Stimulated activated CD8-positive, alpha-beta memory T cell treated with anti-CD3 and anti-CD28 coated beads, Interleukin-4, amount 100 ng/mL, for 1 hour (primary cell): ENCODE data around the gene GAPT.

Source experiments
- DNase-seq, 2 donors: peaks; one replicate each; pipeline ENCODE4 v3.0.0-alpha.2; 2020; ENCODE audit warnings: low read depth in 2 of 2, low spot score in 1 of 2

Gene GAPT

DNA sequence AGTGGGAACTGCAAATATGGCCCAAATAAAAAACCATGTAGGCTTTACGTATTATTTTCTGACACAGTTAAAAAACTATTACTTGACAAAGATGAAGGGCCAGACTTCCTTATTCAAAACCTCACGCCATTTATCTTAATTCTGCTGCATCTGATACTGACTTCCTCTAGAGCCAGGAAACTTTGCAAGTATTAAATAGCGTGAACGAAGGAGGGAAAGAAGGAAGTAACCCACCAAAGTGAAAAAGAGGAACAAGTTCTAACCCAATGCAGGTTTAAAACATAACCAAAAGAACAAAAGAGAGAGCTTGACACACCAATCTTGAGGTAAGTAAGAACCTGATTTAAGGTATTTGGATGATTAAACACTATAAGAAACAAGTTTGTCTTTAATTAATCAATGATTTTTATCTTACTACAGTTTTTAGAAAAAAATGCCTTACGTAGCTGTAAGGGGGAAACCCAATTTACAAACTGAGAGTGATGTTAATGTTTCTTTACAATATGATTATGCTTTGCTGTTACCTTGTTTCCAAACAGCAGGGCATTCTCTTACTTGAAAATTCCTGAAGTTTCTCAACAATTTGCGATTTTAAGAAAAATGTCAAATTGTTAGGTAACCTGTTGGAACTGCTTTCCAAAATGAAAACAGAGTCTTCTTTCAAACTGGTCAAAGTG, at the start of gene GAPT:
GAPT (plus strand) TSS at position 220 of the 677 bp plus-strand sequence. CDS start 3,102 bp downstream, outside the sequence.
- DNase-seq, result no peak

- no peak for DNase-seq
Observed at GRCh38 chr5:58444805-58445204, 46.4 kb upstream of the GAPT start.

- no peak for DNase-seq
Observed at GRCh38 chr5:58446024-58446423, 45.2 kb upstream of the GAPT start.

DNA sequence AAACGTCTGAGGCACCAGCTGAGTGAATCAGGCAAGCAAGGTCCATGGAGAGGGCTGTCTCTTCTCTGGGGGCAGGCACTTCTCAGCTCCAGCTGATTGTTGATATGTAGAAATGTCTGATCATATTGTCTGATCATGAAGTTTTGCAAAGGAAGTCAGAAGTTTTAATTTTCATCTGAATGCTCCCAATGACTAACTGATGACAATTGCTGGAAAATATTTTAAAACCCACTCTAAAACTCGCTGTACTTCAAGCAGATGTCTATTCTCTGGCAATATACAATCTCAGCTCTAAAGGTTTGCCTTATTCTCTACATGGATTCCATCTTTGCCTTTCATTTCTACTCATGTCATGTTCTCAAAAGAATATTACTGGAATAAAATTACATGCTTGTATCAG, 44.0 kb upstream of the GAPT start:
- DNase-seq, result no peak

GRCh38 chr5:58450018-58450417, 41.2 kb upstream of the GAPT start:
- no peak for DNase-seq

- DNase-seq, result no peak
Observed at GRCh38 chr5:58450811-58451629, 40.2 kb upstream of the GAPT start.

DNA sequence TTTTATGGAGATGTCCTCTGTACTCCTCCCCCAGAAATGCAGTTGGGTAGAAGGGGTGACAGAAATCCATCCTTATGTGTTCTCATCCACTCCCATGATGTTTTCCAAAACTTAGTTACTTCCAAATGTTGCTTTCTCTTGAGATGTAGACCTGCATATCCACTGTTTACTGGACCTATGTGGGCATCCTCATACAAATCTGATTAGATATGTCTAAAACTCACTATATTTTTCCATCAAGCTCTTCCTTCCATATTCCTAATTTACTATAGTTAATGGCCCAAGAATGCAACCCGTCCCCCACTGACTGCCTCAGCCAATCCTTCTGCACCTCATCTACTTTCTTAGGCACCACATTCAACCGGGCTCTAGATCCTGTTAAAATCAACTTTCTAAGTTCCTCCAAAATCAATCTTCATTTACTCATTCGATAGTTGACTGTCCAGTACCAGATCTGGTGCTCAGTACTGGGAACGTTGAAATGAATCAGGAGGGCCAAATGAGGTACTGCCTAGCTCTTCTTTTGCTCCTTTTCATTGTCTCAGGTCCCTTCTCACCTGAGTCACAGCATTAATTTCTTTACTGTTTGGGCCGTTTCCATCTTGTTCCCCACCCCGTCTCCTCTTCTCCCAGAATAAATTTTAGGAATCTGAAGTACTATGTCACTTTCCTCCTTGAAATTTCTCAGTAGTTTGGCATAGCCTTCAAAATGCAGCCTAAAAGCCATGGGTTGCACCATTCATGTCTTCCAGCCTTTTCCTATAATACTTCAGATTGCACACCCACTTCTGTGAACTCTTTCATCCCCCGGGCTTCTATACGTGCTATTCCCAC, 39.3 kb upstream of the GAPT start:
- DNase-seq, result no peak

- no peak for DNase-seq
Observed at GRCh38 chr5:58452566-58453258, 38.5 kb upstream of the GAPT start.

DNA sequence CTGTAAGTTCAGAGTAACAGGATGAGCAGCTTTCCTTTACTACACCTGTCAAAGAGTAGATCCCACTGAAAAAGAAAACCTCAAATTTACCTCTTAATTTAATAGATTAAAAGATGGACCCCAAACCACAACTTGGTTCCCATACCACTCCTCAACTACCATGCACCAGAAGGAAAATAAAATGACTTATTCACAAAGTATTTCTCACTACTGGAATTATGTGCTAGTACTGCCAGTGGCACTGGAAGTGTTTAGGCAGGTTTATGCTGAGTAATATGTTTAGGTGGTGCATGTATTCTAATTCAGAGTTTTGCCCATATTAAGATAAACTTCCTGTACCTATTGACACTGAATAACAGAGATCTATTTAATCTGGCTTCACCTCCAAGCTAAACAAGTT, 37.9 kb upstream of the GAPT start:
- DNase-seq, result no peak

DNA sequence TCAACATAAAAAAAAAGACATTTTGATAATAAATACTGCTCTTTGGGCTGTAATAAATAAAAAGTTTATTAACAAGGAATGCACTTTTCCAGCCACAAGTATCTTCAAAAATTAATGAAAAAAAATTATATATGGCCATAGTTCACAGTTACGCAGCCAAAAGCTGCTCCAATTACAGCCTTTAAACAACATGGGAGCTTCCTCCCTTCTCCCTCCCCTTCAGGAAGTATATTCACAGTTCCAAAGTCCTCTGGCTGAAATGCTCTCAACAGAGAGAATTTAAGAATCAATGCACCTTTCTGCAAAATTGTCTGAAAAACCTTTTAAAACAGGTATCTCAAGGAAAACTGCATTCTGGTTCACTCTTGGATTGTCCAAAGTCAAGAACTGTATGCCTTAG, 37.2 kb upstream of the GAPT start:
- DNase-seq, result no peak

GRCh38 chr5:58455066-58455465, 36.2 kb upstream of the GAPT start:
- DNase-seq, result no peak

DNA sequence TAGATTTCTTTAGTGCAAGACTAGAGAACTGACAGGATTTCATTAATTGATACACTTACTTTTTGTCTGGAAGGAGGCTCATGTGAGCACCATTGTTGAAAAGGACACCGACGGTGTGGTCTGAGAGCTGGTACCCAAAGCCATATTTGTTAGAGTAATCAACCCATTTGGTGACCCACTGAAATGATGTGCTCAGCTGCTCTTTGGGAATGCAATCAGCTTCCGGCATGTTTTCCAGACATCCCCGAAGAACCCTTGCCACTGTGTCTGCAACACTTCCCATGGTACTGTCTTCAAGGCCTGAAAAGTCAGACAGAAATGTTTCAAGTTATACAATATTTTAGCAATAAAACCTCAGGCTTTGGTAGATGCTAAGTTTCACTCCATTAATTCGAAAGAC, 35.8 kb upstream of the GAPT start:
- DNase-seq, result no peak

DNA sequence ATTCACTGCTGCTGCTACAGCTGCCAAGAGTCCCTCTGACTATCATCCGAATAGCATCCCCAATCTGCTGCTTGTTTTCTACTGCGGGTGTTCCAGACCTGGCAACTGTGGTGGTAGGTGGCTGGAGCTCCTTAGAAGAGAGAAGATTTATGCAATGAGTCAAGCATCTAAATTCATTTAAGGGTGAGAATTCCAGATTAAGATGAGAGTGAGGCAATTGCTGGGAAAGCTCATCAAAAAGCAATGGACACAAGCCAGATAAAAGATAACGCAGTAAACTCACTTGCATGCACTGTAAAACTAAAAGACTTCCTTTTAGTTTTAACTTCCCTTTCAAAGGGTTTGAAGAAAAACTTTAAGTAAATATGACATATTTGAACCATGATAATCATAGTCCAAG, 35.2 kb upstream of the GAPT start:
- DNase-seq, result no peak

DNA sequence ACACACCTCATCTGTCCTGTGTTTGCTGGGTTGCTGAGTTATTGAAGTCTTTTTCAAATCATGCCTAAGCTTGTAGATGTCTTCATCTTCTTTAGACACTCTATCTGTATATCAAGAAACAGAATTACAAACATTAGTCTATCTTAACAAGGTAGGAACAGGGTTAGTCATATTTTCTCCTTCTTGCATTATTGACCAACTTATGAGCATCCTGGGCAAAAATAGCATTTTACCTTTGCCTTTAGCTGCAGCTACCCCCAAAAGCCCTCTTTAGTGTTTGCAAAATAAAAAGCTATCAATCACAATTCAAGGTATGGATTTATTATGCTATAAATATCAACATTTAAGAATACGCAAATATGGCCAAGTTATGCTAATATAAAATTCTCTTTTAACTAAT, 34.7 kb upstream of the GAPT start:
- DNase-seq, result no peak

- DNase-seq, result no peak
Observed at GRCh38 chr5:58457050-58457449, 34.2 kb upstream of the GAPT start.

- no peak for DNase-seq
Observed at GRCh38 chr5:58458141-58458742, 33.0 kb upstream of the GAPT start.

DNA sequence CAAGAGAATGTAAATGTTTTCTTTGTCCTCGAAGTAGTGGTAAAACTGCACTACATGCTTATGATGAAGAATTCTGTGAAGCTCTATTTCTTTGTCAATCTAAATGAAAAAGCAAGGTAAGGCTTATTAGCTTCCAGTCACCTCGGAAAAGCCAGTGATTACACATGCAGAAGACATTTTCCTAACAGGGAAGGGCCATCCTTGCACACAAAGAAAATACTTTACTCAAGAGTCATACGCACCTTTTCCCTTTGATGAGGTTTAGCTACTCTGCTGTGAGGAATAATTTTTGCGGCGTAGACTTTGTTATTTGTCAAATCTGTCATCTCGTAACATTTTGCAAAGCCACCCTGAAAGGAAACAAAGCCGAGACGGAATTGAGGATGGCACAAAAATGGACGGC, 32.5 kb upstream of the GAPT start:
- no peak for DNase-seq

DNA sequence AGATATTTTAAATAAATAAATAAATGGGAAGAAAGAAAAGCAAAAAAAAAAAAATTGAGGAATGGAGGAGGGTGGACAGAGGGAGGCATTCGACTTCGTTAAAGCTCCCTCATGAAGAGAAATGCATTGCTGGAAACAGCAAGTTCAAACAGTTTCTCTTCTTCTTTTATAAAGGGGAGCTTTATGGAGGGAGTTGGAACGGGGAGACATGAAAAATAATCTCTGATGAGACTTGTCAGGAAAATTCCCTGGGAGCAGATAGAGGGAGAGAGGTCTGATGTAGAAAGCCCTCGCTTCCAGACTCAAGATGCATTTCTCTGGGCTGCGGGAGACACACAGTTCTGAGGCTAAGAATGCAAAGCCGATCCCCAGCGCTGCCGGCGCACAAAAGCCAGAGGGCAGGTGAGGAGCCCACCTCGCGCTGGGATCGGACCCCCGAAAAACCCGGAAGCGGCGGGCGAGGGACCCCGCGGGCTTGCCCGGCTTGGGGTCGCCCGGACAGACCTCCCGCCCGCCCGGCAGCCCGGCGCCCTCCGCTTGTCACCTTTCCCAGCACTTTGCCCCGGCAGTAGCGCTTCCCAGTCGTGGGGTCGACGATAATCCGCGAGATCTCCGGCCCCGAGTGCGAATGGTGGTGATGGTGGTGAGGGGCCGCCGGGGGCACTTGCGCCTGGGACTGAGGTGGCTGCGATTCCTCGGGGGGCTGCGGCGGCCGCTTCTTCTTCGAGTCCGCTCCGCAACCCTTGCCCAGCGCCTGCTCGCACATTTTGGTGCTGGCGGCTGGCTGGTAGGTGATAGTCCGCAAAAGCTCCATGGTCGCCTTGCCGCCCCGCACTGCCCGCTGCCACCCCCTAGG, 31.9 kb upstream of the GAPT start:
- DNase-seq, result peak; percentile 4 to 7

- DNase-seq, result peak; percentile 85 to 88
Observed at GRCh38 chr5:58460002-58460731, 31.1 kb upstream of the GAPT start, which contains the start of gene PLK2. Gene PLK2, minus strand, starts transcription at chr5:58460086. Its CDS starts 127 bp downstream, at chr5:58459959.
